Stimulated activated CD8-positive, alpha-beta memory T cell treated with anti-CD3 and anti-CD28 coated beads, Interleukin-12 subunit alpha, Interleukin-12 subunit beta, amount 100 ng/mL, for 1 hour (primary cell): Measurements from ENCODE around the gene HRAS.
"Not testable (repeated sequence)": the region's sequence is repeated elsewhere in the genome, so short reads cannot be mapped to it uniquely, and the experiment has no call there.

Experiments
- DNase-seq: peaks from one replicate; pipeline ENCODE4 v3.0.0-alpha.2; 2020; ENCODE audit warnings: low read depth

Gene HRAS

DNA sequence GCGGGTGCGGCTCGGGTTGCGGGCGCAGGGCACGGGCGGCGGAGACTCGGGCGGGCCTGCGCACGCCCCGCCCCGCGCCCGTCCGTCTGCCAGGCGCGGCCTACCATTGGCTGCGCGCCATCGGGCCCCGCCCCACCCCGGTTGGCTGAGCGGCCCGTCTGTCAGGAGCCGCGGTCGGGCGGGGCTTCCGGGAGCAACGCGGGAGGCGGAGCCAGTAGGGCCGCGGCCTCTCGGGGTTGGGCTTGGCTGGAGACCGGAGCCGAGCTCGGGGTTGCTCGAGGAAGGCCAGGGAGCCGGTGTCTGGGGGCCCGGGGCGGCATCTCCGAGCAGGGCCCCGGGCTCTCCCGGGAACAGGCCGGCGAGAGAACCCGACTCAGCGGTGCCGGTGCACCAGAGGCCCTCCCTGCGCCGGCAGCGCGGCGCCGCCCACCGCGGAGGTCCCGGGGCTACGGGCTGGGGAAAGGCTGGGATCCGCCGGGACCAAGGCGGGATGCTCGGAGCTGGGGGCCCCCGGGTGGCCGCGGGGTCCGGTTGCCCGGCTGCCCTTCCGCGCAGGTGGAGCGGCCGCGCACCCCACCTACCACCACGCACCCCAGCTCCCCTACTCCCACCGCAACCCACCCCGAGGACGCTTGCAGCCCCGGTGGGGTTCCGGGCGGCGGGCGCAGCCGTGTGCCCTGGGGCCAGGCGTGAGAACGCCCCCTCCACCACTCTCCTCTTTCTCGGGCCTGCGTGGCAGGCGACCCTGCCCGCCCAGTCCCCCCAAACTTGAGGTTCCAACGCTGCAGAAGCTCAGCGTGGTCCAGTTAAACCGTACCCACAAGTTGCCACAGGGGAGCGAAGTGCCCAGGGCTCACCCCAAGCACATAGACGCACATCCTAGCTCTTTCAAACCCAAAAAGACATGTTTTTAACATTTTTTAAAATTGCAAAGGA lies at the start of gene HRAS:
HRAS (minus strand) TSS at position 58 of the 936 bp plus-strand sequence.
- DNase-seq, result peak; percentile 93

DNA sequence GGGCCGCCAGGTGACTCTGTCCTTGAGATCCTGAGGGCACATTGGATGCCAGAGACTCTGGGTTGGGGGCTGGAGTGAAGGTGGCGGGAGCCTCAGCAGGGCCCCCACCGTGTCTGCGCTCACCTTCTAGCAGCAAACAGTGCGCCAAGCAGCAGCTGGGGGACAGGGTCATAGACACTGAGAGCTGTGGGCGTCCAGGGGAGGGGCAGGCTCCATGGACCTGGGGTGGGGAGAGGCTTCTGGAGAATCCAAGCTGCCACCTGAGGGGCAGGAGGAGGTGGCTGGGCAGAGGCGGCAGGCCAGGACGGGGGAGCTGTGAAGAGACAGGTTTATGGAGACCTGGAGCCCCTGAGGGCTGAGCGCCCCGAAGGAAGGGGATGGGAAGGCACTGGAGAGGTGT lies 48.9 kb upstream of the HRAS start:
- DNase-seq, result no peak

- DNase-seq, result no peak
These were observed 46.4 kb upstream of the HRAS start for GRCh38 chr11:581752-582151.

DNA sequence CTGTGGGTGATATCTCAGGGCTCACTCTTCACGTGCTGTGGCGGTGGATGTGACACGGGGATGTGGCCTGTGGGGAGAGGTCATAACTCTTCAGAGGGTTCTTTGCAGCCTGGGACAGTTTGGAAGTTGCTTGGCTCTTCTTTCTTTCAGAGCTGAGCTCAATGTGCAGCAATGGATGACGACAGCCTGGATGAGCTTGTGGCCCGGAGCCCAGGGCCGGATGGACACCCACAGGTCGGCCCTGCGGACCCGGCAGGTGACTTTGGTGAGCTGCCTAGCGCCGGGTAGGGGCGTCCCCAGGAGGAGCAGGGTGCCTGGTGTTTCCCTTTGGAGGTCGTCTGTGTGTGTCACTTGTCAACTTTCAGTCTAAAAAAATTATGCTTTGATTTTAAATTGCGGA lies 46.0 kb upstream of the HRAS start:
- DNase-seq, result no peak

DNA sequence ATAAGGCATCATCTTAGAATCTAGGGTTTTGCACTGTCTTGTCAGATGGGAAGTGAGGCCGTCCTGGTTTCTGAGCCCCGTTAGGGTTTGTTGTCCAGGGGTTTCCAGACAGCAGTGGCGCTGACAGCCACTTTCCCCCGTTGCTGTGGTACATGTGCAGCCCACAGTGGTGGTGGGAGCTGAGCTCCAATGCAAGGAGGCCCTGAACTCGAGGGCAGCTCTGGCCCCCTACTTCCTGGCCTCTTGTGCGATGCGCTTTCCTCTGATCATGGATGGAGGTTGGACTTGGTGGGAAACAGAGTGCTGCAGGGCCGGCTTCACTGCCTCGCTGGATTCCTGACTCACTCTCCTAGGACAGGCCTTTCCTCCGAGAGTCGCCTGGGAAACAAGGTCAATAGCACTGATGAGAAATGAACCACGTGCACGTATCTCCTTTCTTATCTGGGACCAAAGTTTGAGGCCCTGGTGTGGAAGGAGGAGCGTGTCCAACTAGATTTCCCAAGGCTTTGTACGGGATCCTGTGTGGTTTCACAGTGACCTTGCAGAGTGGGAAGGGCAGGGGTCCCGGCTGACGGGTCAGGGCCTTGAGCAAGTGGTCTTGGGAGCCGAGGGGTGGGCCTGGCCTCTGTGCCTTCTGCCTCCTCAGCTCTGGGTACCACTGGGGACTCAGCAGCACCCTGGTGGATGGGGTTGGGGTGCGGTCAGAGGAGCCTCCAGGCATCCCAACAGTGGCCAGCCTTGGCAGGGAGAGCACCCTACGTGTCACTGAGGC lies 44.6 kb upstream of the HRAS start:
- no peak for DNase-seq

GRCh38 chr11:578276-579035 lies 43.1 kb upstream of the HRAS start:
- no peak for DNase-seq

DNA sequence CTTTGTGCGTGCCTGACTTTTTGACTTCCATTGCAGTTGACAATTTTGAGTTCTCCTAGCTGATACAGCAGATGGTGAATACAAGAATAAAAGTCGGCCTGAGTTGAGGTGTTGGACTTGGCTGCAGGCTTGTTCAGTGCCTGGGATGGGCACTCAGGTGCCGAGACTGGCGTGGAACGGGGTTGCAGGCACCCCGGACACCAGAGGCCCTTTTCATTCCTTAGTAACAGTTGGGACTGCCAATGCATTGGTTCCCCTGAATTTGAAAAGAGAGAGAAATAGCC lies 42.2 kb upstream of the HRAS start:
- no peak for DNase-seq

DNA sequence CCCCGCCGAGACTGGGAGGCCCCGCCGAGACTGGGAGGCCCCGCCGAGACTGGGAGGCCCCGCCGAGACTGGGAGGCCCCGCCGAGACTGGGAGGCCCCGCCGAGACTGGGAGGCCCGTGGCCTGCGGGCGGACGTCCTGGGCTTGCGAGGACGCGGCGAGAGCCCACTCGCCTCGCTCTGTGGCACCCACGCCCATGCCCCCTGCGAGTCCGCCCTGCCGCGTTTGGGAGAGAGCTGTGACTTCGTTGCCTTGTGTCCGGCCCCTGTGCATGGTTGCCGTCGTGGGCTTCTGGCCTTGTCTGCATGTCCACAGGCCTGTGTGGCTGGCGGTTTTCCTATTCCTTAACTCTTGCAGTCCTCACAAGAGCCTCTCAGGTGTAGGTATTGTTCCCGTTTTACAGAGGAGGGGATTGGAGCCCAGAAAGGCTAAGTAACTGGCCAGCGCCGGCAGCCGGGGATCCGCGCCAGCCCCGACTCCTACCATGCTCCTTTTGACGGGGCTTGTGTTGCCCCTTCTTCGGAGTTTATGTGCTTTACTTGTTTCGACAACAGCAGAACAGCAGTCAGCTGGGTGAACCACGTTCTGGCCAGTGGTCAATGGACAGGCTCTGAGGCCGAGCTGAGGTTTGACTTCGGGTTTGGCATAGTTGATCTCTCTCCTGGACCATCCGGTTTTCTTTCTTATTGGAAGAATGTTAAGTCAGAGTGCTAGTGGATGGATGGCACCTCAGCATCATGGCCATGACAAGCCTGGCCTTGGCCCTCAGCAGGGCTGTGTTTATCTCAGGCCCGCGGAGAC lies 41.6 kb upstream of the HRAS start:
- DNase-seq, result no peak

DNA sequence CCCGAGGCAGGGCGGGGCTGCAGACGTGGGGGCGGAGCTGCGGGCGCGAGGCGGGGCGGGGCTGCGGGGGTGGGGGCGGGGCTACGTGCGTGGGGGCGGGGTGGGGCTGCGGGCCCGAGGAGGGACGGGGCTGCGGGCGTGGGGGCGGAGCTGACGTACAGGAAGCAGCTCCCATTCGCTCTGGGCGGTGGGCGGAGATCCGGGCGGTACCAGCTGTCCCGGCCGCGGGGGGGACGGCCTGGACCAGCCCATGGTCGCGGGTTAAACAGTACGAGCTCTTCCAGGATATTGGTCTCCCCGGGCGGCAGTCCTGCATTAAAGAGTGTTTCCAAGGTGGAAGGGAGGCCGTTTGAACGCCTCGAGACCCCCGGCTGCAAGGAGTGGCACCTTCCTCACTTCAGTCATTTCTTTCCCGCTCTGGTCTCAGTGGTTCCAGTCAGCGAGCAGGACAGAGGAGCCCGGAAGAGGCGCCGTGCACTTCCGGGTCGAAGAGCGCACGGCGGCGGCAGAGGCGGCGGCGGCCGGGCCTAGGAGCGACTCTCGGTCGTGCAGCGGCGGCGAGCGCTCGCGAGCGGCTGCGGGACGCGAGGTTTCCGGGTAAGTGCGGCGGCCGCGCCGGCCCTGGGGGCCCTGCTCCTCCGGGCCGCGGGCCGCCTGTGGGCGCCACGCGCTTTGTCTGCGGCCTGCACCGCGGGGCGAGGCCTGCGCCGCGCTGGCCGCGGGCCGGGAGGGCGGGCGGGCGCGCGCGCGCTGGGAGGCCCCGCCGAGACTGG lies 40.8 kb upstream of the HRAS start, which contains the start of gene PHRF1:
PHRF1 (plus strand) TSS at position 475 of the 773 bp plus-strand sequence. CDS start 5,043 bp downstream, outside the sequence.
- DNase-seq, result peak; percentile 92

- no peak for DNase-seq
These were observed 40.1 kb upstream of the HRAS start for GRCh38 chr11:575313-575995.

GRCh38 chr11:574632-575312 lies 39.4 kb upstream of the HRAS start:
- no peak for DNase-seq

DNA sequence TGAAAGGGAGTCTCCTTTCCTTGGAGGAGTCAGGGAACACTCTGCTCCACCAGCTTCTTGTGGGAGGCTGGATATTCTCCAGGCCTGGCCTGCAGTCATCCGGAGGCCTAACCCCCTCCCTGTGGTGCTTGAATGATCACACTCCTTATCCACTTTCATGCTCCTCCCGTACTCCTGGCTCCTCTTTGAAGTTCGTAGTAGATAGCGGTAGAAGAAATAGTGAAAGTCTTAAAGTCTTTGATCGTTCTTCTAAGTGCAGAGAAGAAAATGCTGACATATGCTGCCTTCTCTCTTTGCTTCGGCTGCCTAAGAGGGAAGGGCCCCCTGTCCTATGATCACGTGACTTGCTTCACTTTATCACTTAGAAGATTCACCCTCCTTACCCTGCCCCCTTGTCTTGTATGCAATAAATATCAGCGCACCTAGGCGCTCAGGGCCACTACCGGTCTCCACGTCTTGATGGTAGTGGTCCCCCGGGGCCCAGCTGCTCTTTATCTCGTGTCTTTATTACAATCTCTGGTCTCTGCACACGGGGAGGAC lies 38.7 kb upstream of the HRAS start:
- not testable (repeated sequence) for DNase-seq

- no peak for DNase-seq
These were observed 37.9 kb upstream of the HRAS start for GRCh38 chr11:573146-573759.

DNA sequence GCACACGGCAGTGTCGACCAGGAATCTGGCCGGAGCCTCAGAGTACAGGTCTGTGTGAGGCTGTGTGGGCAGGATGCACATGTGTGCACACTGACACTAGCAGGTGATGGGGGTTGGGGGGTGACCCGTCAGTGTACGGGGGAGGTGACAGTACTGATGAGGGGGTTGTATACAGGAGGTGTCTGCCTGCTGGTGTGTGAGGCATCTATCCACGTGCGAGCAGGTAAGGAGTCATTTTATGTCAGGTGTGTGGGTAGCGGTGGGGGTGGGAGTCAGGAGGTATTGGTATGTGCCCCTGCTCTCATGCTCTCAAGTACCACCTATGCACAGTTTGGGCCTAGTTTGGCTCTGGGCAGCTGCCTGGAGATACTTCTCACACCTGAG lies 36.4 kb upstream of the HRAS start:
- no peak for DNase-seq

GRCh38 chr11:569158-569885 lies 33.9 kb upstream of the HRAS start:
- DNase-seq, result no peak

- peak; percentile 82 for DNase-seq
These were observed 33.2 kb upstream of the HRAS start for GRCh38 chr11:568306-569157.

DNA sequence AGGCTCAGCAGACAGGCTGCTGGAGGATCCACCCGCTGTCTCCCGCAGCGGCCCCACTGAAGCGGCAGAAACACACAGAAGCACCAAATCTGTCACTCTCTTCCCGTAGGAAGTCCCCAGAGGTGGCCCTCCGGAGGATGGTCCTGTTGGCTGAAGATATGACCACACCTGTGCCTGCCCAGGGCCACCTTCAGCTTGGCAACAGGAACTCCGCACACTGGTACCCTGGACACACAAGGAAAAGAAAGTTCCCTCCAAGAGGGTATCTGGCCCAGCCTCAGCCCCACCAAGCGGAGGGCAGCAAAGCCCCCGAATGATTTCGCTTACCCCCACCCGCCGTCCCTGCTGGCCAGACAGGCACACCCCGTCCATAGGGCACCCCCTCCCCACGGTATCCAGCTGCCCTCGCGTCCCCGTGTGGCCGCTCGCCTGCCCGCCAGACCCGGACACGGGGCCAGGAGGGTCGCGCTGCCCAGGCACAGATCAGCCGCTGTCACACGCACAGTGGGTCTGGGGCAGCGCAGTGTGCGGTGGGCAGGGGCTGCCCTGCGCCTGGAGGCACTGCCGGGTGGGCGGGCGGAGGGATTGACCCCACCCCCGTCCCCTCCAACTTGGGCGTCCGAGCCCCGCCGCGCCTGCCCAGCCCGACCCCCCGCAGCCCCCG lies 32.4 kb upstream of the HRAS start:
- DNase-seq, result no peak
